Trophoblast cell (in vitro differentiated cells and primary cell): Measurements from ENCODE around the gene MIA3.
"Not testable (repeated sequence)": the region's sequence is repeated elsewhere in the genome, so short reads cannot be mapped to it uniquely, and the experiment has no call there.

Experiments
- DNase-seq, 2 donors: peaks; one replicate each; pipeline ENCODE4 v3.0.0-alpha.2; 2016
- H2AFZ ChIP-seq: 2 replicates; pipeline ENCODE4 v1.6.1; 2013; ENCODE audit warnings: low read length, moderate library complexity, mild to moderate bottlenecking; ENCODE audit not compliant: insufficient read depth, poor library complexity
- H2AK5ac ChIP-seq: 2 replicates; pipeline ENCODE4 v1.6.1; 2013; ENCODE audit warnings: mild to moderate bottlenecking, low read length
- H2BK120ac ChIP-seq: 2 replicates; pipeline ENCODE4 v1.6.1; 2013; ENCODE audit warnings: low read length, mild to moderate bottlenecking, moderate library complexity; ENCODE audit not compliant: insufficient read depth, poor library complexity
- H2BK12ac ChIP-seq: 2 replicates; pipeline ENCODE4 v1.6.1; 2013; ENCODE audit warnings: mild to moderate bottlenecking, low read length, moderate library complexity
- H2BK5ac ChIP-seq: 2 replicates; pipeline ENCODE4 v1.6.1; 2013; ENCODE audit warnings: low read length, low read depth, moderate library complexity, mild to moderate bottlenecking; ENCODE audit not compliant: poor library complexity
- H3K14ac ChIP-seq: 2 replicates; pipeline ENCODE4 v1.6.1; 2013; ENCODE audit warnings: mild to moderate bottlenecking, low read length
- H3K18ac ChIP-seq: 2 replicates; pipeline ENCODE4 v1.6.1; 2013; ENCODE audit warnings: mild to moderate bottlenecking, low read length
- H3K23ac ChIP-seq: 2 replicates; pipeline ENCODE4 v1.6.1; 2013; ENCODE audit warnings: low read length
- H3K27ac ChIP-seq: 2 replicates; pipeline ENCODE4 v1.5.1; 2013; ENCODE audit warnings: low read depth, mild to moderate bottlenecking, inconsistent platforms, low read length, moderate library complexity
- H3K27me3 ChIP-seq: 2 replicates; pipeline ENCODE4 v1.6.1; 2013; ENCODE audit warnings: inconsistent platforms, mild to moderate bottlenecking, low read length, moderate library complexity; ENCODE audit not compliant: insufficient read depth
- H3K36me3 ChIP-seq, 2 experiments: 1 replicate in 1 of 2; 2 replicates in 1 of 2; pipeline ENCODE4 v1.6.1; 2013; ENCODE audit warnings: low read length in 2 of 2, mild to moderate bottlenecking in 2 of 2, moderate library complexity in 1 of 2; ENCODE audit not compliant: insufficient read depth in 2 of 2, control insufficient read depth in 1 of 2
- H3K4ac ChIP-seq: 2 replicates; pipeline ENCODE4 v1.6.1; 2013; ENCODE audit warnings: low read depth, mild to moderate bottlenecking, low read length, moderate library complexity
- H3K4me1 ChIP-seq, 2 experiments: 1 replicate in 1 of 2; 2 replicates in 1 of 2; pipeline ENCODE4 v1.6.1; 2013; ENCODE audit warnings: low read length in 2 of 2, mild to moderate bottlenecking in 2 of 2, moderate library complexity in 1 of 2; ENCODE audit not compliant: insufficient read depth in 2 of 2, control insufficient read depth in 1 of 2
- H3K4me2 ChIP-seq: 2 replicates; pipeline ENCODE4 v1.6.1; 2013; ENCODE audit warnings: inconsistent platforms, mild to moderate bottlenecking, low read length, moderate library complexity
- H3K4me3 ChIP-seq: 2 replicates; pipeline ENCODE4 v1.5.1; 2013; ENCODE audit warnings: mild to moderate bottlenecking, low read depth, low read length, inconsistent platforms
- H3K79me1 ChIP-seq: one replicate; pipeline ENCODE4 v1.6.1; 2013; ENCODE audit warnings: low read length
- H3K79me2 ChIP-seq: 2 replicates; pipeline ENCODE4 v1.6.1; 2013; ENCODE audit warnings: low read length, mild to moderate bottlenecking; ENCODE audit not compliant: control insufficient read depth, insufficient read depth, poor library complexity
- H3K9ac ChIP-seq: 2 replicates; pipeline ENCODE4 v1.6.1; 2013; ENCODE audit warnings: mild to moderate bottlenecking, low read length
- H3K9me3 ChIP-seq: 2 replicates; pipeline ENCODE4 v1.6.1; 2013; ENCODE audit warnings: low read depth, mild to moderate bottlenecking, control low read depth, inconsistent platforms, low read length; ENCODE audit not compliant: insufficient read depth
- H4K12ac ChIP-seq: 2 replicates; pipeline ENCODE4 v1.6.1; 2013; ENCODE audit warnings: low read depth, mild to moderate bottlenecking, low read length, moderate library complexity
- H4K8ac ChIP-seq: 2 replicates; pipeline ENCODE4 v1.6.1; 2013; ENCODE audit warnings: low read depth, mild to moderate bottlenecking, low read length, moderate library complexity
- H4K91ac ChIP-seq: one replicate; pipeline ENCODE4 v1.6.1; 2013; ENCODE audit warnings: low read depth, mild to moderate bottlenecking, low read length, moderate library complexity
- WGBS: extraction: QIAGEN DNeasy Blood & Tissue Kit; methylation state at CpG from one replicate; pipeline ENCODE4 v1.1.7; 2013; ENCODE audit warnings: missing lambda C conversion rate; ENCODE audit not compliant: insufficient read length, insufficient coverage; ENCODE audit errors: extremely low coverage; 5-methylcytosine and 5-hydroxymethylcytosine counted together

The MIA3 gene

GRCh38 chr1:222663431-222663934 lies 45.6 kb downstream of the MIA3 start:
- Histone ChIP-seq H3K4me1 (no peaks in the 10 kb centered on the region), H4K91ac (no peak overlapping the region), H3K79me2 (no peaks in the 10 kb centered on the region), H3K14ac (no peak overlapping the region), H3K9ac (no peak overlapping the region), H3K9me3 (no peaks in the 10 kb centered on the region), H2AFZ (no peak overlapping the region), H3K27ac (no peak overlapping the region), H3K36me3 (peaks cover 19 to 35% of the 10 kb centered on the region in 2 experiments), H2BK5ac (no peak overlapping the region), H3K18ac (no peak overlapping the region), H4K8ac (no peak overlapping the region), H2BK120ac (no peak overlapping the region), H3K79me1 (no peaks in the 10 kb centered on the region), H2AK5ac (no peak overlapping the region), H3K4ac (no peak overlapping the region), H3K4me2 (no peak overlapping the region), H3K4me3 (no peak overlapping the region), H3K23ac (no peak overlapping the region), H2BK12ac (no peak overlapping the region), H4K12ac (no peak overlapping the region), H3K27me3 (no peaks in the 10 kb centered on the region)
- no peak for DNase-seq
- no CpG with 5 or more reads among the region's 4 CpGs for WGBS

- no peak overlapping the region for H2AFZ ChIP-seq
- no peak overlapping the region for H2BK120ac ChIP-seq
- no peaks in the 10 kb centered on the region for H3K4me1 ChIP-seq
- H3K4me3 ChIP-seq = no peak overlapping the region
- H3K4me2 ChIP-seq = no peak overlapping the region
- no peaks in the 10 kb centered on the region for H3K79me2 ChIP-seq
- H2AK5ac ChIP-seq = no peak overlapping the region
- WGBS = no CpG with 5 or more reads among the region's 7 CpGs
- H4K12ac ChIP-seq = no peak overlapping the region
- no peak overlapping the region for H3K4ac ChIP-seq
- no peak overlapping the region for H3K27ac ChIP-seq
- no peak overlapping the region for H2BK12ac ChIP-seq
- no peak overlapping the region for H4K8ac ChIP-seq
- no peaks in the 10 kb centered on the region for H3K27me3 ChIP-seq
- H3K79me1 ChIP-seq = no peaks in the 10 kb centered on the region
- no peak overlapping the region for H3K23ac ChIP-seq
- H3K14ac ChIP-seq = no peak overlapping the region
- no peak overlapping the region for H2BK5ac ChIP-seq
- no peaks in the 10 kb centered on the region for H3K9me3 ChIP-seq
- peaks cover 17 to 30% of the 10 kb centered on the region in 2 experiments for H3K36me3 ChIP-seq
- DNase-seq = no peak
- no peak overlapping the region for H4K91ac ChIP-seq
- no peak overlapping the region for H3K18ac ChIP-seq
- H3K9ac ChIP-seq = no peak overlapping the region
Measured at GRCh38 chr1:222665964-222666363, 48.1 kb downstream of the MIA3 start.

- not testable (repeated sequence) for H3K14ac ChIP-seq, H3K79me2 ChIP-seq, H4K91ac ChIP-seq, H3K4ac ChIP-seq, H3K4me1 ChIP-seq, H3K27ac ChIP-seq, H3K9ac ChIP-seq, DNase-seq, H2BK12ac ChIP-seq, H4K8ac ChIP-seq, H2BK5ac ChIP-seq, H3K9me3 ChIP-seq, H2AFZ ChIP-seq, H3K4me3 ChIP-seq, H3K18ac ChIP-seq, H3K27me3 ChIP-seq, H3K23ac ChIP-seq, H4K12ac ChIP-seq, H2AK5ac ChIP-seq, H3K79me1 ChIP-seq, H3K4me2 ChIP-seq, H2BK120ac ChIP-seq
- no CpG with 5 or more reads among the region's 4 CpGs for WGBS
- peaks cover 14 to 26% of the 10 kb centered on the region in 2 experiments for H3K36me3 ChIP-seq
Measured at GRCh38 chr1:222668184-222668583, 50.3 kb downstream of the MIA3 start.

- not testable (repeated sequence) for H3K27me3 ChIP-seq, H4K12ac ChIP-seq, H2BK5ac ChIP-seq, H3K79me1 ChIP-seq, H3K4ac ChIP-seq, H2AK5ac ChIP-seq, H3K18ac ChIP-seq, H3K14ac ChIP-seq, H3K27ac ChIP-seq, H3K4me1 ChIP-seq, H3K79me2 ChIP-seq, H2AFZ ChIP-seq, H3K4me3 ChIP-seq, H3K9ac ChIP-seq, H4K91ac ChIP-seq, H2BK120ac ChIP-seq, H2BK12ac ChIP-seq, H3K4me2 ChIP-seq, DNase-seq, H3K9me3 ChIP-seq, H3K23ac ChIP-seq, H4K8ac ChIP-seq
- no CpG with 5 or more reads among the region's 2 CpGs for WGBS
- H3K36me3 ChIP-seq = peaks cover 12 to 22% of the 10 kb centered on the region in 2 experiments
Measured at GRCh38 chr1:222669107-222669506, 51.2 kb downstream of the MIA3 start.
